ENCODE measurements around the gene DUSP16. TPM values are rescaled to one million over a fixed set of nuclear protein-coding genes. Genes with fewer than 3 reads are reported as not detected.

The DUSP16 gene
- total RNA-seq, 1 experiment from 2014 or later = 63.9 TPM

- H3K4me3 ChIP-seq (ENCODE audit: low read depth, low read length) = no peak overlapping the region
- no peaks in the 10 kb centered on the region for H3K9me3 ChIP-seq
- TF ChIP-seq, protein P1, sequence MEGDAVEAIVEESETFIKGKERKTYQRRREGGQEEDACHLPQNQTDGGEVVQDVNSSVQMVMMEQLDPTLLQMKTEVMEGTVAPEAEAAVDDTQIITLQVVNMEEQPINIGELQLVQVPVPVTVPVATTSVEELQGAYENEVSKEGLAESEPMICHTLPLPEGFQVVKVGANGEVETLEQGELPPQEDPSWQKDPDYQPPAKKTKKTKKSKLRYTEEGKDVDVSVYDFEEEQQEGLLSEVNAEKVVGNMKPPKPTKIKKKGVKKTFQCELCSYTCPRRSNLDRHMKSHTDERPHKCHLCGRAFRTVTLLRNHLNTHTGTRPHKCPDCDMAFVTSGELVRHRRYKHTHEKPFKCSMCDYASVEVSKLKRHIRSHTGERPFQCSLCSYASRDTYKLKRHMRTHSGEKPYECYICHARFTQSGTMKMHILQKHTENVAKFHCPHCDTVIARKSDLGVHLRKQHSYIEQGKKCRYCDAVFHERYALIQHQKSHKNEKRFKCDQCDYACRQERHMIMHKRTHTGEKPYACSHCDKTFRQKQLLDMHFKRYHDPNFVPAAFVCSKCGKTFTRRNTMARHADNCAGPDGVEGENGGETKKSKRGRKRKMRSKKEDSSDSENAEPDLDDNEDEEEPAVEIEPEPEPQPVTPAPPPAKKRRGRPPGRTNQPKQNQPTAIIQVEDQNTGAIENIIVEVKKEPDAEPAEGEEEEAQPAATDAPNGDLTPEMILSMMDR (IDR thresholded peaks at IDR 0.05; ENCODE audit: insufficient read depth in 1 of 2, low read depth in 1 of 2, low read length in 1 of 2, severe bottlenecking in 1 of 2, unreplicated experiment in 1 of 2) = no peak
- Mint-ChIP-seq H3K27me3 (ENCODE audit: insufficient read depth, unreplicated experiment) (no peaks in the 10 kb centered on the region), H3K4me3 (ENCODE audit: unreplicated experiment) (no peak overlapping the region), H3K4me1 (ENCODE audit: low read depth, unreplicated experiment) (peaks cover 7% of the 10 kb centered on the region), H3K36me3 (ENCODE audit: insufficient read depth, unreplicated experiment) (peaks cover 18% of the 10 kb centered on the region), H3K27ac (ENCODE audit: unreplicated experiment) (no peak overlapping the region), H3K9me3 (ENCODE audit: unreplicated experiment) (no peaks in the 10 kb centered on the region)
- no peak for DNase-seq
- ChIA-PET POLR2A (no interaction called here), CTCF (no interaction called here)
- H3K4me1 ChIP-seq = peaks cover 14% of the 10 kb centered on the region
- H3K36me3 ChIP-seq (ENCODE audit: control insufficient read depth, insufficient read depth, low read length) = 0 out of 2 replicates have a peak, but pooled peaks cover 4% of the 10 kb centered on the region
- BruUV-seq (replicated peaks) = no TSS peak
- intact Hi-C loops (cut with micrococcal nuclease; ENCODE audit: unreplicated experiment) = no loop called here
- H3K27me3 ChIP-seq (replicated peaks; ENCODE audit: control insufficient read depth, insufficient read depth, low read length) = no peaks in the 10 kb centered on the region
These were observed 67.1 kb downstream of the DUSP16 start for GRCh38 chr12:12495536-12495935.

DNA sequence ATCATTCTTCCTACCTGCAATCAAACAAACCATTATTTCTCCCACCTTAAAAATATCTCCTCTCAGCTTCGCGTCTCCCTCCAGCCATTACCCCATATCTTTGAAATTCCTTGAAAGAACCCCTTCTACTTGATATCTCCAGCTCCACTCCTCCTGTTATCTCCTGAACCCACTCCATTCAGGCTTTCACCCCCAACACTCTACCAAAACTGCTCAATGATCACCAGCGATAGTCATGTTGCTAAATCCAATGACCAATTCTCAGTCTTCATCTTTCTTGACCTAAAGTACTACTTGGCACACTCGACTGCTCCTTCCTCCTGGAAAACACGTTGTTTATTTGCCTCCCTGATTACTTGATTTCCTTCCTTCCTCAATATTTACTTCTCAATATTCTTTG, 70.1 kb downstream of the DUSP16 start:
- Histone ChIP-seq H3K4me1 (peaks cover 31% of the 10 kb centered on the region), H3K36me3 (ENCODE audit: control insufficient read depth, insufficient read depth, low read length) (0 out of 2 replicates have a peak, but pooled peaks cover 4% of the 10 kb centered on the region), H3K9me3 (no peaks in the 10 kb centered on the region), H3K27me3 (replicated peaks; ENCODE audit: control insufficient read depth, insufficient read depth, low read length) (no peaks in the 10 kb centered on the region), H3K4me3 (ENCODE audit: low read depth, low read length) (no peak overlapping the region)
- POLR2A ChIA-PET = interaction anchor here (0.6 kb wide), 1 partner anchor 172 kb away, joined by 3 read pairs; no protein-coding TSS in a partner anchor
- intact Hi-C loops (cut with micrococcal nuclease; ENCODE audit: unreplicated experiment) = no loop called here
- Mint-ChIP-seq H3K27me3 (ENCODE audit: insufficient read depth, unreplicated experiment) (no peaks in the 10 kb centered on the region), H3K4me3 (ENCODE audit: unreplicated experiment) (no peak overlapping the region), H3K36me3 (ENCODE audit: insufficient read depth, unreplicated experiment) (no peaks in the 10 kb centered on the region), H3K9me3 (ENCODE audit: unreplicated experiment) (no peaks in the 10 kb centered on the region), H3K27ac (ENCODE audit: unreplicated experiment) (no peak overlapping the region), H3K4me1 (ENCODE audit: low read depth, unreplicated experiment) (no peaks in the 10 kb centered on the region)
- BruUV-seq (replicated peaks) = no TSS peak
- TF ChIP-seq, protein P1 (IDR thresholded peaks at IDR 0.05; ENCODE audit: insufficient read depth in 1 of 2, low read depth in 1 of 2, low read length in 1 of 2, severe bottlenecking in 1 of 2, unreplicated experiment in 1 of 2) = no peak
- DNase-seq = no peak
- CTCF ChIA-PET = no interaction called here

GRCh38 chr12:12491606-12492005, 71.1 kb downstream of the DUSP16 start:
- no TSS peak for BruUV-seq (replicated peaks)
- no peaks in the 10 kb centered on the region for H3K4me1 Mint-ChIP-seq (ENCODE audit: low read depth, unreplicated experiment)
- no peaks in the 10 kb centered on the region for H3K27me3 ChIP-seq (replicated peaks; ENCODE audit: control insufficient read depth, insufficient read depth, low read length)
- H3K27me3 Mint-ChIP-seq (ENCODE audit: insufficient read depth, unreplicated experiment) = no peaks in the 10 kb centered on the region
- no peak overlapping the region for H3K27ac Mint-ChIP-seq (ENCODE audit: unreplicated experiment)
- 0 out of 2 replicates have a peak, but pooled peaks cover 4% of the 10 kb centered on the region for H3K36me3 ChIP-seq (ENCODE audit: control insufficient read depth, insufficient read depth, low read length)
- ChIA-PET CTCF (no interaction called here), POLR2A (interaction anchor here (0.6 kb wide), 1 partner anchor 842 kb away, joined by 3 read pairs; the partner anchor contains the start of gene ETV6)
- no peaks in the 10 kb centered on the region for H3K9me3 ChIP-seq
- DNase-seq = no peak
- no peak overlapping the region for H3K4me3 Mint-ChIP-seq (ENCODE audit: unreplicated experiment)
- H3K9me3 Mint-ChIP-seq (ENCODE audit: unreplicated experiment) = no peaks in the 10 kb centered on the region
- intact Hi-C loops (cut with micrococcal nuclease; ENCODE audit: unreplicated experiment) = no loop called here
- H3K4me1 ChIP-seq = peaks cover 31% of the 10 kb centered on the region
- no peak overlapping the region for H3K4me3 ChIP-seq (ENCODE audit: low read depth, low read length)
- TF ChIP-seq, protein P1 (IDR thresholded peaks at IDR 0.05; ENCODE audit: insufficient read depth in 1 of 2, low read depth in 1 of 2, low read length in 1 of 2, severe bottlenecking in 1 of 2, unreplicated experiment in 1 of 2) = no peak
- peaks cover 6% of the 10 kb centered on the region for H3K36me3 Mint-ChIP-seq (ENCODE audit: insufficient read depth, unreplicated experiment)
